GM12873 (cell line): Measurements from ENCODE around the gene KRTAP5-2.

ENCODE experiments used
- CTCF ChIP-seq: IDR thresholded peaks from 2 replicates; pipeline ENCODE4 v1.5.1; 2012; ENCODE audit warnings: low read depth, mild to moderate bottlenecking, moderate library complexity, low read length, control low read depth; ENCODE audit not compliant: insufficient read depth; ENCODE audit errors: missing control alignments

KRTAP5-2 gene

GRCh38 chr11:1624621-1625020 is 26.5 kb upstream of the KRTAP5-2 start:
- no peak for TF ChIP-seq CTCF

- no peak for TF ChIP-seq CTCF
Measured at GRCh38 chr11:1623716-1624115, 25.6 kb upstream of the KRTAP5-2 start.

GRCh38 chr11:1622086-1622485 is 24.0 kb upstream of the KRTAP5-2 start, which contains the start of gene KRTAP5-4:
TSS of gene KRTAP5-4 (minus strand) at chr11:1622138. CDS start at chr11:1622093, 45 bp downstream.
- no peak for TF ChIP-seq CTCF

GRCh38 chr11:1619449-1619848 is 21.4 kb upstream of the KRTAP5-2 start:
- no peak for TF ChIP-seq CTCF

- TF ChIP-seq CTCF: no peak
Measured at GRCh38 chr11:1618231-1618630, 20.1 kb upstream of the KRTAP5-2 start.

GRCh38 chr11:1608363-1608762 is 10.3 kb upstream of the KRTAP5-2 start, which contains the start of gene KRTAP5-3:
TSS of gene KRTAP5-3 (minus strand) at chr11:1608463. CDS start at chr11:1608385, 78 bp downstream.
- TF ChIP-seq CTCF: no peak

GRCh38 chr11:1604711-1605110 is 6.6 kb upstream of the KRTAP5-2 start:
- no peak for TF ChIP-seq CTCF
